Gastrocnemius medialis (tissue), 4 donors: ENCODE measurements around the gene TWF2. TPM values are rescaled to one million over a fixed set of nuclear protein-coding genes. Genes with fewer than 3 reads are reported as not detected.

Experiments used
- ATAC-seq, 2 donors: fragments of 150-250 bp; one replicate each; pipeline ENCODE4 v1.9.1; 2016
- DNase-seq, 2 donors: peaks; one replicate each; pipeline ENCODE4 v3.0.0-alpha.2; 2019
- H3K27ac ChIP-seq, 4 donors: fragments of 200-600 bp; sonication (generic); 1 replicate in 1 of 4; 2 replicates in 3 of 4; pipeline ENCODE4 v1.5.1; 2016 to 2018; ENCODE audit warnings: mild to moderate bottlenecking in 2 of 4, moderate library complexity in 1 of 4
- H3K27me3 ChIP-seq, 3 donors: fragments of 200-600 bp; sonication (generic) in 2 of 3; 1 replicate in 1 of 3; 2 replicates in 2 of 3; pipeline versions ENCODE4 v1.5.1 to v1.6.0; 2016 to 2019; ENCODE audit warnings: mild to moderate bottlenecking in 1 of 3, moderate library complexity in 1 of 3
- H3K36me3 ChIP-seq, 2 donors: fragments of 200-600 bp; sonication (generic) in 1 of 2; one replicate each; pipeline ENCODE4 v1.5.1; 2017 to 2018
- H3K4me1 ChIP-seq, 2 donors: fragments of 200-600 bp; sonication (generic) in 1 of 2; one replicate each; pipeline ENCODE4 v1.5.1; 2016 to 2017; ENCODE audit warnings: mild to moderate bottlenecking in 2 of 2
- H3K4me3 ChIP-seq, 4 donors: fragments of 200-600 bp; sonication (generic) in 3 of 4; 1 replicate in 1 of 4; 2 replicates in 3 of 4; pipeline ENCODE4 v1.5.1; 2016 to 2019; ENCODE audit warnings: mild to moderate bottlenecking in 2 of 4
- H3K9me3 ChIP-seq, 3 donors: fragments of 200-600 bp; sonication (generic) in 2 of 3; 1 replicate in 1 of 3; 2 replicates in 2 of 3; pipeline ENCODE4 v1.5.1; 2016 to 2019
- CTCF ChIP-seq, 5 experiments: fragments of 450-650 bp in 3 of 5; fragments of 200-600 bp in 2 of 5; sonication (generic) in 2 of 5; IDR thresholded peaks in 4 of 5; conservative IDR thresholded peaks in 1 of 5; 1 replicate in 4 of 5; 2 replicates in 1 of 5; pipeline ENCODE4 v1.5.1; 2016 to 2019; ENCODE audit warnings: antibody characterized with exemption in 5 of 5, mild to moderate bottlenecking in 3 of 5, moderate library complexity in 3 of 5
- POLR2A ChIP-seq, 2 donors: fragments of 450-650 bp; IDR thresholded peaks; one replicate each; pipeline ENCODE4 v1.6.1; 2017; ENCODE audit warnings: antibody characterized with exemption in 2 of 2, mild to moderate bottlenecking in 2 of 2, moderate library complexity in 2 of 2
- in situ Hi-C, 4 donors: fragments of 200-750 bp; cut with MboI; loops; one replicate each; pipeline versions ENCODE4 v1.15.0 to v1.8.0; 2017; ENCODE audit warnings: low sequenced_read_pairs in 4 of 4
- intact Hi-C: fragments of 100-400 bp; cut with DNase I; formaldehyde crosslinking; loops from one replicate; pipeline ENCODE4 v1.15.1; 2023; ENCODE audit warnings: low total_unique reads
- microRNA counts, 2 donors: library from miRNA; unstranded; fragments of <30 nt; microRNA quantifications; one replicate each; lab custom pipeline; 2016
- microRNA-seq, 2 donors: library from miRNA; unstranded; fragments of <30 nt; microRNA quantifications; one replicate each; pipeline ENCODE4, GENCODE V29; 2016; ENCODE audit warnings: borderline replicate concordance in 2 of 2
- total RNA-seq, 4 donors: library from RNA; depleted of rRNA; stranded (reverse); fragments of >200 nt; gene quantifications; one replicate each; pipeline versions ENCODE4 v1.1.0 to v1.2.3, GENCODE V29; 2016

Gene TWF2
- total RNA-seq, 4 donors from 2014 or later = 99.2 to 222 (median 168) TPM

- ATAC-seq (no peak), DNase-seq (no peak)
- H3K27me3 ChIP-seq = no peaks in the 10 kb centered on the region
- H3K4me1 ChIP-seq = peaks cover 0 to 3% of the 10 kb centered on the region in 2 donors
- intact Hi-C loops = no loop called here
- H3K4me3 ChIP-seq = no peak overlapping the region
- H3K27ac ChIP-seq = peak overlapping the region in 1 of 4 donors; percentile 49
- no peak for TF ChIP-seq CTCF (IDR thresholded peaks at IDR 0.05 in 4 of 5, conservative IDR thresholded peaks at IDR 0.05 in 1 of 5)
- TF ChIP-seq POLR2A (IDR thresholded peaks at IDR 0.05) = no peak
- in situ Hi-C loops = no loop called here
- no peaks in the 10 kb centered on the region for H3K36me3 ChIP-seq
- H3K9me3 ChIP-seq = no peaks in the 10 kb centered on the region
These were observed 56.8 kb downstream of the TWF2 start for GRCh38 chr3:52182196-52182595.

GRCh38 chr3:52181543-52181942 lies 57.4 kb downstream of the TWF2 start:
- Histone ChIP-seq H3K36me3 (no peaks in the 10 kb centered on the region), H3K9me3 (no peaks in the 10 kb centered on the region), H3K4me3 (no peak overlapping the region), H3K27me3 (no peaks in the 10 kb centered on the region), H3K4me1 (peaks cover 0 to 3% of the 10 kb centered on the region in 2 donors), H3K27ac (no peak overlapping the region)
- no peak for DNase-seq
- TF ChIP-seq CTCF (IDR thresholded peaks at IDR 0.05 in 4 of 5, conservative IDR thresholded peaks at IDR 0.05 in 1 of 5) (no peak), POLR2A (IDR thresholded peaks at IDR 0.05) (no peak)
- no peak for ATAC-seq
- in situ Hi-C loops (no loop called here), intact Hi-C loops (no loop called here)

MicroRNA genes within 50 kb of the gene (microRNA counts, 767-probe panel; counts per million panel counts)
- microRNA hsa-let-7g-5p (lab: Ali Mortazavi, UCI) = 14,101 to 14,427 counts per million in 2 donors

Small RNA genes lying within 50 kb of the gene (microRNA-seq; reads per million reads assigned to microRNA genes)
- 129,901 to 131,431 reads per million in 2 donors for gene MIRLET7G

Other genes starting within 250 kb of the TWF2 start
- gene RPL29, start 243.3 kb downstream of the TWF2 start, total RNA-seq = 1,000 to 10,000 TPM; 1,885 to 2,483 (median 2,154) TPM
- 10 to 100 TPM; 14.0 to 39.7 (median 26.3) TPM for gene DUSP7, start 182.6 kb downstream of the TWF2 start, total RNA-seq
- gene POC1A, start 84.7 kb downstream of the TWF2 start, total RNA-seq = 1 to 10 TPM in 1 of 4 donors, under 1 TPM in 3; 0.51 to 3.2 (median 0.81) TPM
- gene ALAS1, start 41.0 kb downstream of the TWF2 start, total RNA-seq = 10 to 100 TPM; 61.0 to 99.8 (median 68.4) TPM
- gene TLR9, start 13.5 kb downstream of the TWF2 start, total RNA-seq = under 1 TPM in 3 of 4 donors, not detected in 1; 0.07 to 0.41 (median 0.13) TPM
- gene PPM1M, start 6.6 kb upstream of the TWF2 start, total RNA-seq = 1 to 10 TPM in 3 of 4 donors, under 1 TPM in 1; 0.97 to 5.2 (median 3.5) TPM
- gene WDR82, start 39.5 kb upstream of the TWF2 start, total RNA-seq = 10 to 100 TPM; 54.1 to 64.9 (median 59.3) TPM
- gene GLYCTK, start 48.7 kb upstream of the TWF2 start, total RNA-seq = 10 to 100 TPM in 1 of 4 donors, 1 to 10 TPM in 3; 5.1 to 11.2 (median 7.7) TPM
- 1 to 10 TPM; 1.4 to 6.8 (median 2.0) TPM for gene DNAH1, start 77.2 kb upstream of the TWF2 start, total RNA-seq
- gene BAP1, start 170.8 kb upstream of the TWF2 start, total RNA-seq = 10 to 100 TPM; 69.8 to 88.2 (median 76.5) TPM
- gene PHF7, start 171.5 kb upstream of the TWF2 start, total RNA-seq = 10 to 100 TPM in 1 of 4 donors, 1 to 10 TPM in 3; 3.1 to 11.4 (median 6.8) TPM
- gene SEMA3G, start 205.9 kb upstream of the TWF2 start, total RNA-seq = 10 to 100 TPM in 3 of 4 donors, 1 to 10 TPM in 1; 3.8 to 20.3 (median 13.1) TPM
- over 10,000 TPM in 1 of 4 donors, 1,000 to 10,000 TPM in 3; 5,017 to 11,453 (median 7,253) TPM for gene TNNC1, start 214.9 kb upstream of the TWF2 start, total RNA-seq
- 10 to 100 TPM; 19.2 to 38.3 (median 25.0) TPM for gene NISCH, start 216.4 kb upstream of the TWF2 start, total RNA-seq